PFSK-1 (cell line): ENCODE results near the gene GFER.

ENCODE experiments used
- FOXP2 ChIP-seq: optimal IDR thresholded peaks from 2 replicates; pipeline ENCODE3; 2011; ENCODE audit warnings: borderline replicate concordance, control low read depth, inconsistent platforms; ENCODE audit not compliant: insufficient read depth; ENCODE audit errors: extremely low read length, extremely low read depth
- POLR2AphosphoS5 ChIP-seq: IDR thresholded peaks from 2 replicates; pipeline ENCODE4 v1.6.1; 2012; ENCODE audit warnings: low read depth, mild to moderate bottlenecking, control low read depth, low read length, moderate library complexity
- REST ChIP-seq, 2 experiments: IDR thresholded peaks; 2 replicates each; pipeline versions ENCODE4 v1.6.1 to v1.8.0; 2011 to 2012; ENCODE audit warnings: low read depth in 2 of 2, low read length in 2 of 2, control low read depth in 1 of 2, inconsistent platforms in 1 of 2, mild to moderate bottlenecking in 1 of 2, moderate library complexity in 1 of 2; ENCODE audit not compliant: insufficient read depth in 1 of 2
- SIN3A ChIP-seq: IDR thresholded peaks from 2 replicates; pipeline ENCODE4 v1.6.1; 2012; ENCODE audit warnings: mild to moderate bottlenecking, low read length, moderate library complexity, borderline replicate concordance; ENCODE audit not compliant: insufficient read depth
- TAF1 ChIP-seq: IDR thresholded peaks from 2 replicates; pipeline ENCODE4 v1.6.1; 2012; ENCODE audit warnings: low read length, control low read depth, borderline replicate concordance; ENCODE audit not compliant: insufficient read depth

Gene GFER

GRCh38 chr16:1989209-1990100, 5.5 kb downstream of the GFER start, which contains the start of gene SYNGR3:
TSS of gene SYNGR3 (plus strand) at chr16:1989970. CDS start at chr16:1990103, 133 bp downstream.
- TF ChIP-seq TAF1 (no peak), POLR2AphosphoS5 (no peak)

- TF ChIP-seq FOXP2 (no peak), REST (IDR thresholded peaks at IDR 0.05; ENCODE audit: insufficient read depth in 1 of 2, low read depth in 2 of 2, low read length in 2 of 2) (no peak), SIN3A (no peak), POLR2AphosphoS5 (no peak), TAF1 (no peak)
These were observed 6.0 kb downstream of the GFER start for GRCh38 chr16:1990101-1990350.

- TF ChIP-seq SIN3A = no peak
- no peak for TF ChIP-seq FOXP2
- no peak for TF ChIP-seq POLR2AphosphoS5
- no peak for TF ChIP-seq TAF1
- no peak for TF ChIP-seq REST (IDR thresholded peaks at IDR 0.05; ENCODE audit: insufficient read depth in 1 of 2, low read depth in 2 of 2, low read length in 2 of 2)
These were observed 6.5 kb downstream of the GFER start for GRCh38 chr16:1990351-1991134.

GRCh38 chr16:1991135-1991551, 7.2 kb downstream of the GFER start:
- TF ChIP-seq FOXP2 (no peak), TAF1 (no peak), SIN3A (no peak), REST (IDR thresholded peaks at IDR 0.05; ENCODE audit: insufficient read depth in 1 of 2, low read depth in 2 of 2, low read length in 2 of 2) (no peak), POLR2AphosphoS5 (no peak)

- no peak for TF ChIP-seq REST (IDR thresholded peaks at IDR 0.05; ENCODE audit: insufficient read depth in 1 of 2, low read depth in 2 of 2, low read length in 2 of 2)
- no peak for TF ChIP-seq SIN3A
- no peak for TF ChIP-seq FOXP2
- no peak for TF ChIP-seq TAF1
- no peak for TF ChIP-seq POLR2AphosphoS5
These were observed 7.6 kb downstream of the GFER start for GRCh38 chr16:1991588-1991947.
